Natural killer cell (primary cell): ENCODE data around the gene DDX1. TPM values are rescaled to one million over a fixed set of nuclear protein-coding genes. Genes with fewer than 3 reads are reported as not detected.
"Not testable (repeated sequence)": the region's sequence is repeated elsewhere in the genome, so short reads cannot be mapped to it uniquely, and the experiment has no call there.

Experiments used
- ATAC-seq, 3 donors: fragments of 150-1000 bp in 2 of 3; fragments of 200-7000 bp in 1 of 3; cut with Tn5 transposase; 1 replicate in 1 of 3; 2 replicates in 2 of 3; pipeline ENCODE4 v1.10.0; 2021; ENCODE audit warnings: mild to moderate bottlenecking in 2 of 3, moderate library complexity in 2 of 3
- DNase-seq, 2 donors: peaks; one replicate each; pipeline versions ENCODE4 v3.0.0 to v3.0.0-alpha.2; 2013 to 2021; ENCODE audit warnings: mixed read lengths in 1 of 2
- H3K27ac ChIP-seq: one replicate; pipeline ENCODE4 v1.5.1; 2013; ENCODE audit warnings: mild to moderate bottlenecking, low read length
- H3K27me3 ChIP-seq: one replicate; pipeline ENCODE4 v1.6.1; 2013; ENCODE audit warnings: low read length; ENCODE audit not compliant: control insufficient read depth, insufficient read depth
- H3K36me3 ChIP-seq: one replicate; pipeline ENCODE4 v1.6.1; 2013; ENCODE audit warnings: low read length; ENCODE audit not compliant: control insufficient read depth, insufficient read depth
- H3K4me1 ChIP-seq: one replicate; pipeline ENCODE4 v1.6.1; 2013; ENCODE audit warnings: low read length; ENCODE audit not compliant: control insufficient read depth, insufficient read depth
- H3K4me3 ChIP-seq: one replicate; pipeline ENCODE4 v1.5.1; 2013; ENCODE audit warnings: low read length
- H3K9me3 ChIP-seq: one replicate; pipeline ENCODE4 v1.6.1; 2013; ENCODE audit warnings: low read length; ENCODE audit not compliant: control insufficient read depth, insufficient read depth
- H3K27ac Mint-ChIP-seq, 2 donors: one replicate each; pipeline ENCODE4 v1.8.0; 2022; ENCODE audit warnings: mild to moderate bottlenecking in 2 of 2, mixed read lengths in 2 of 2, moderate library complexity in 1 of 2
- H3K27me3 Mint-ChIP-seq, 2 donors: one replicate each; pipeline ENCODE4 v1.8.0; 2022; ENCODE audit warnings: low read depth in 2 of 2, mixed read lengths in 2 of 2
- H3K36me3 Mint-ChIP-seq: one replicate; pipeline ENCODE4 v1.8.0; 2022; ENCODE audit warnings: mixed read lengths
- H3K4me1 Mint-ChIP-seq, 2 donors: one replicate each; pipeline ENCODE4 v1.8.0; 2022; ENCODE audit warnings: mixed read lengths in 2 of 2
- H3K4me3 Mint-ChIP-seq: one replicate; pipeline ENCODE4 v1.8.0; 2022; ENCODE audit warnings: mild to moderate bottlenecking, moderate library complexity, mixed read lengths
- H3K9me3 Mint-ChIP-seq, 2 donors: one replicate each; pipeline ENCODE4 v1.8.0; 2022; ENCODE audit warnings: mixed read lengths in 2 of 2
- WGBS: methylation state at CpG from one replicate; pipeline ENCODE4 v1.1.7; 2013; ENCODE audit warnings: missing lambda C conversion rate; ENCODE audit not compliant: insufficient coverage; 5-methylcytosine and 5-hydroxymethylcytosine counted together
- intact Hi-C: fragments of 100-400 bp; cut with micrococcal nuclease; formaldehyde crosslinking; loops from one replicate; pipeline ENCODE4 v1.14.2; 2022
- total RNA-seq, 4 donors: library from RNA; stranded (reverse); fragments of 120-200 nt in 1 of 4; gene quantifications; one replicate each; pipeline versions ENCODE4 v1.2.3 to v1.2.4, GENCODE V29; 2013 to 2022
- TF ChIP-seq, protein P1 (sequence below): fragments of 200-600 bp; IDR thresholded peaks from one replicate; pipeline ENCODE4 v1.8.0; 2022; ENCODE audit warnings: antibody characterized with exemption

DDX1 gene
- 10 to 100 TPM; 28.5 to 43.4 (median 37.2) TPM for total RNA-seq
- total RNA-seq (2013) = 55.4 TPM

DNA sequence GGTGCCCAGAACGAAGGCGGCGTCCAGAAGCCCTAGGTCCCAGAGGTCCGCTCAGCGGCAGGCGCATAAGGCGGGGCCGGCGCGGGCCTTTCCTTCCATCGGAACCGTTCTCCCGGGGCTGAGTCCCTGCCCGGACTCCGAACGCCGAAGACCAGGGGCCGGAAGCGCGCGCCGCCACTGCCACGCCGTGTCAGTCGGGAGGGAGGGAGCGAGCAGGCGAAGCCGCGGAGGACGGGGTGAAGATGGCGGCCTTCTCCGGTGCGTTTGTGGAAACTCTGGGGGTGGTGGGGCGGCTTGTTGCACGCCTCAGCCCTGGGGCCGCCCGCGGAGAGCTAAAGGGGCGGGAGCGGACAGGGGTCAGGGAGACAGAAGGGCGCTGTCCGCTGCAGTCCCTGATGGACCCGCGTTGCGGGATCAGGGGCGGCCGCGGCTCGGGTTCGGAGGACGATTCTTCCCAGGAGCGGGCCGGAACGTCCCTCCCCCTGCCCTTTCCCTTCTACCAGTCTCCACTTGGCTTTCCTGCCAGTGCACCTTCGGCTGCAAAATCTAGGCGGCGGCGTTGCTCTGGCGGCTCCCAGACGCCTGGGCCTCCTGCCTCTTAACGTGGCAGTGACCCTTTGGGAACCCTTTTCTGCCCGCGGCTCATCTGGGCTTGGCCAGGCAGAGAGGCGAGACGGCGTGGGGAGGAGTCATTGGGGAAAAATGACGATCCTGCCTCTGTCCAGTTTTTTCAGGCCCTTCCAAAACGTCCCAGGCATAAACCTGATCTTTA, at the start of gene DDX1:
Gene DDX1 (plus strand): TSS at position 177 of the 772 bp plus-strand sequence. CDS start 66 bp downstream, at position 243.
- H3K27ac ChIP-seq = peak within 1 kb of the TSS; percentile 77
- Mint-ChIP-seq H3K4me3 (peak within 1 kb of the TSS; percentile 95), H3K36me3 (peaks cover 16% of the 10 kb centered on the region), H3K27ac (peak within 1 kb of the TSS; percentile 88 to 96), H3K4me1 (peaks cover 29 to 40% of the 10 kb centered on the region in 2 donors), H3K9me3 (no peaks in the 10 kb centered on the region), H3K27me3 (peaks cover 0 to 1% of the 10 kb centered on the region in 2 donors)
- TF ChIP-seq, protein P1, sequence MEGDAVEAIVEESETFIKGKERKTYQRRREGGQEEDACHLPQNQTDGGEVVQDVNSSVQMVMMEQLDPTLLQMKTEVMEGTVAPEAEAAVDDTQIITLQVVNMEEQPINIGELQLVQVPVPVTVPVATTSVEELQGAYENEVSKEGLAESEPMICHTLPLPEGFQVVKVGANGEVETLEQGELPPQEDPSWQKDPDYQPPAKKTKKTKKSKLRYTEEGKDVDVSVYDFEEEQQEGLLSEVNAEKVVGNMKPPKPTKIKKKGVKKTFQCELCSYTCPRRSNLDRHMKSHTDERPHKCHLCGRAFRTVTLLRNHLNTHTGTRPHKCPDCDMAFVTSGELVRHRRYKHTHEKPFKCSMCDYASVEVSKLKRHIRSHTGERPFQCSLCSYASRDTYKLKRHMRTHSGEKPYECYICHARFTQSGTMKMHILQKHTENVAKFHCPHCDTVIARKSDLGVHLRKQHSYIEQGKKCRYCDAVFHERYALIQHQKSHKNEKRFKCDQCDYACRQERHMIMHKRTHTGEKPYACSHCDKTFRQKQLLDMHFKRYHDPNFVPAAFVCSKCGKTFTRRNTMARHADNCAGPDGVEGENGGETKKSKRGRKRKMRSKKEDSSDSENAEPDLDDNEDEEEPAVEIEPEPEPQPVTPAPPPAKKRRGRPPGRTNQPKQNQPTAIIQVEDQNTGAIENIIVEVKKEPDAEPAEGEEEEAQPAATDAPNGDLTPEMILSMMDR = no peak
- H3K9me3 ChIP-seq = no peaks in the 10 kb centered on the region
- ATAC-seq (peak; percentile 96 to 97 (median 97)), DNase-seq (peak; percentile 80 to 91)
- H3K4me1 ChIP-seq = peaks cover 13% of the 10 kb centered on the region
- H3K27me3 ChIP-seq = no peaks in the 10 kb centered on the region
- H3K4me3 ChIP-seq = peak within 1 kb of the TSS; percentile 97
- WGBS = under 1% methylated on average over 66 of the region's 68 CpGs
- intact Hi-C loops = loop anchor here (1.0 kb wide), 1 partner anchor 31 kb away; the partner anchor contains the start of gene NBAS
- H3K36me3 ChIP-seq = peaks cover 15% of the 10 kb centered on the region

DNA sequence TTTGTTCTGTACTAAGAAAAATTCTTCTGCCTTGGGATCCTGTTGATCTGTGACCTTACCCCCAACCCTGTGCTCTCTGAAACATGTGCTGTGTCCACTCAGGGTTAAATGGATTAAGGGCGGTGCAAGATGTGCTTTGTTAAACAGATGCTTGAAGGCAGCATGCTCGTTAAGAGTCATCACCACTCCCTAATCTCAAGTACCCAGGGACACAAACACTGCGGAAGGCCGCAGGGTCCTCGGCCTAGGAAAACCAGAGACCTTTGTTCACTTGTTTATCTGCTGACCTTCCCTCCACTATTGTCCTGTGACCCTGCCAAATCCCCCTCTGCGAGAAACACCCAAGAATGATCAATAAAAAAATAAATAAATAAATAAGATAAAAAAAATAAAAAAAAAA, 49.4 kb upstream of the DDX1 start:
- H3K4me3 Mint-ChIP-seq, H3K4me3 ChIP-seq, H3K4me1 ChIP-seq, H3K27ac Mint-ChIP-seq, H3K4me1 Mint-ChIP-seq, H3K9me3 Mint-ChIP-seq, DNase-seq, H3K27me3 ChIP-seq, H3K36me3 Mint-ChIP-seq, intact Hi-C loops, ATAC-seq, H3K36me3 ChIP-seq, H3K27ac ChIP-seq, H3K9me3 ChIP-seq, H3K27me3 Mint-ChIP-seq: not testable (repeated sequence)
- no CpG with 5 or more reads among the region's 6 CpGs for WGBS

DNA sequence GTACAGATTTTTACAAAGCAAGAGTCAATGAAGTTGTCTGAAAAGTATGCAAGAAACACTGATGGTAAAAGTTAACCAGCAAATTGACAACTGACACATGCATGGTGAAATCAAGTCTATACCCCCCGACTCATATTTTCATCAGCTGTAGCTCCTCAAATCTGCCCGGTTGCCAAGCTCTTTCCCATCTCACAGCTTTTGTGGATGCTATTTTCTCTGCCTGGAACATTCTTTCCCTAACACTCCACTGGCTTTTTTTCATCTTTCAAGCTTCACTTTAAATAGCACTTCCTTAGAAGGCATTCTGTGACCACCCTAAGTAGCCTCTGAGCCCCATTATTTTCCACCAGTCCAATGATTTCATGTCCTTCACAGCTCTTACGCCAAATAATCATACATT, 48.6 kb upstream of the DDX1 start:
- intact Hi-C loops = no loop called here

DNA sequence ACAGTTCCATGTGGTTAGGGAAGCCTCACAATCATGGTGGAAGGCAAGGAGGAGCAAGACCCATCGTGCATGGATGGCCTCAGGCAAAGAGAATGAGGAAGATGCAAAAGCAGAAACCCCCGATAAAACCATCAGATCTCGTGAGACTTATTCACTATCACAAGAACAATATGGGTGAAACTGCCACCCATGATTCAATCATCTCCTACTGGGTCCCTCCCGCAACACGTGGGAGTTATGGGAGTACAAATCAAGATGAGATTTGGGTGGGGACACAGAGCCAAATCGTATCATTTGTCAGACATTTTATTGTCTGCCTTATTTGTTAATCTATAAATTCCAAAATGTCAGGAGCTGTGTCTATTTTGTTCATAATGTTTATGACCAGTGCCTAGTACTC, 48.1 kb upstream of the DDX1 start:
- Mint-ChIP-seq H3K4me1 (peaks cover 0 to 9% of the 10 kb centered on the region in 2 donors), H3K36me3 (no peaks in the 10 kb centered on the region), H3K27ac (no peak overlapping the region), H3K27me3 (no peaks in the 10 kb centered on the region), H3K9me3 (no peaks in the 10 kb centered on the region), H3K4me3 (no peak overlapping the region)
- Histone ChIP-seq H3K4me3 (no peak overlapping the region), H3K27me3 (no peaks in the 10 kb centered on the region), H3K27ac (no peak overlapping the region), H3K36me3 (no peaks in the 10 kb centered on the region), H3K9me3 (no peaks in the 10 kb centered on the region), H3K4me1 (no peaks in the 10 kb centered on the region)
- intact Hi-C loops = no loop called here
- ATAC-seq = no peak
- no peak for DNase-seq
- TF ChIP-seq, protein P1 = no peak
- 98% methylated on average over 6 of the region's 6 CpGs for WGBS

More for the DNA sequence above, 48.6 kb upstream of the DDX1 start:
- no peak overlapping the region for H3K27ac Mint-ChIP-seq
- Histone ChIP-seq H3K9me3 (no peaks in the 10 kb centered on the region), H3K36me3 (no peaks in the 10 kb centered on the region), H3K4me3 (no peak overlapping the region), H3K4me1 (no peaks in the 10 kb centered on the region), H3K27me3 (no peaks in the 10 kb centered on the region), H3K27ac (no peak overlapping the region)
- no peak for DNase-seq
- H3K27me3 Mint-ChIP-seq = no peaks in the 10 kb centered on the region
- peaks cover 0 to 9% of the 10 kb centered on the region in 2 donors for H3K4me1 Mint-ChIP-seq
- no peak overlapping the region for H3K4me3 Mint-ChIP-seq
- WGBS = 98% methylated on average over 3 of the region's 3 CpGs
- ATAC-seq = no peak
- TF ChIP-seq, protein P1 = no peak
- H3K36me3 Mint-ChIP-seq = no peaks in the 10 kb centered on the region
- no peaks in the 10 kb centered on the region for H3K9me3 Mint-ChIP-seq
